ENCODE results near the gene ARHGAP42.
"Not testable (repeated sequence)": the region's sequence is repeated elsewhere in the genome, so short reads cannot be mapped to it uniquely, and the experiment has no call there.

The ARHGAP42 gene

GRCh38 chr11:100727410-100727809 is 40.3 kb downstream of the ARHGAP42 start:
- DNase-seq = no peak

DNA sequence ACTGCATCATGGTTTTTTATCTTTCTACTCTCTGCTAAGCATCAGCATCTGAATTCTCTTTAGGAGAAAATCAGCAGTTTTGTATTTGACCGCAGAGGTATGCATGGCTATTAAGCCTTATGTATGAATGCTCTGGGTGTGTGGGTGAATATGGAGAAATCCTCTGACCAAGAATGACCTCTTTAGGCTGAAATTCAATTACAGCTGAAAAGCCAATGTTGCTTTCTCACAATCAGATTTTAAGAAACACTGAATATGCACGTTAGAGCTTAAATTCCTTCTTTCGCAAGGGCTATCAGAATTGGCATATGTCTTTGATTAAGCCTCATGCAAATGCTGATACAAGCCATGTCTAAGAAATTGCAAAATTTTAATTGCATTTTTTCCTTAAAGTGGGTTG is 43.2 kb downstream of the ARHGAP42 start:
- no peak for DNase-seq

GRCh38 chr11:100731471-100731870 is 44.4 kb downstream of the ARHGAP42 start:
- peak; percentile 23 for DNase-seq

DNA sequence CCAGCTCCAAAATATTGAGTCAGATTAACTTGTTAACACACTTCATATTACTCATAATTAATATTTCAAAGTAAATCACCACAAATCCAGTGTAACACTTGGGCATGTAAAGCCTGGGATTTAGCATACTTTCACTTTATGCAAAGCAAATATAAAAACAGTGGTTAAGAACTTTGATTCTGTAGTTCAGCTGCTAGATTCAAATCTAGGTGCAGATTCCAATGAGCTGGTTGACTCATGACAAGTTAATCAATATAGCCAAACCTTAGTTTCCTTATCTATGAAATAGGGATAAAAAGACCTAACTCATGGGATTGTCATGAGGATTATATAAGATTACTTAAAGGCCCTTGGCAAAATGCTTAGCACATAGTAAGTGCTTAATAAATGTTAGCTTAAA is 45.9 kb downstream of the ARHGAP42 start:
- DNase-seq = no peak

DNA sequence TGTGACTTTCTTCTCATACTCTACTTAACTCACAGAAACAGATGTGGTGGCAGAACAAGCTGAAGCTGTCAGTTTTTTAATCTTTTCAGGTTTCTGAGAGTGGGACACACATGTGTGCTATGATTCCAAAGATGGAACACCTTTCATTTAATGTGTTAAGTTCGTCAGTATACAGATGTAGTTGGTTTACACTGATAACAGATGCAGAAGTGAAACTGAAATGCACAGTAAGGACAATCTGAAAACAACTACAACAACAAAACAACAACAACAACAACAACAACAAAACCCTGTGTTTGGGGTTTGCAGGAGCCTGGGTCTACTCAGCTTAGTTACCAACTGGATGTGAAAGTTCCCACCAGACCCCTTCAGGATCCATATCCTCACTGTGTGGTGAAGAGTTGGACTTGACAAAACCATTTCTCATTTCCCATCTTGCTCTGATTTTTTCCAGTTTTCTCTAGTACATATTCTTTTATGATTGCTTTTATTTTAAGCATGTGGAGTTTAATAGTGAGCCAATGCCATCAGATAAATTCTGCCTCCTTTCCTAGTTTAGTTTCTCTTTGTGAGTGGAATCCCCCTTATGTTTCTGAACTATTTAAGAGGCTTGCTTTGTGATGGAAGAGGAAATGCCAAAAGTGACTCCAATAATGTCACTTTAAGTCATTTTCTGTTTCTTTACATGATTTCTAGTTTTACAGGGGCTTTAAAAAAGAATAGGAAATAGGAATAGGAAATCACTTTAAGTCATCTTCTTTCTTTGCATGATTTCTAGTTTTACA is 47.8 kb downstream of the ARHGAP42 start:
- no peak for DNase-seq

GRCh38 chr11:100735949-100736675 is 49.0 kb downstream of the ARHGAP42 start:
- no peak for DNase-seq

- DNase-seq = no peak
Measured at GRCh38 chr11:100738701-100739270, 51.7 kb downstream of the ARHGAP42 start.

- no peak for DNase-seq
Measured at GRCh38 chr11:100739666-100740065, 52.6 kb downstream of the ARHGAP42 start.

GRCh38 chr11:100740440-100740839 is 53.4 kb downstream of the ARHGAP42 start:
- no peak for DNase-seq

GRCh38 chr11:100741866-100742625 is 55.0 kb downstream of the ARHGAP42 start:
- no peak for DNase-seq

- no peak for DNase-seq
Measured at GRCh38 chr11:100746448-100746847, 59.4 kb downstream of the ARHGAP42 start.

- DNase-seq = no peak
Measured at GRCh38 chr11:100748153-100748552, 61.1 kb downstream of the ARHGAP42 start.

DNA sequence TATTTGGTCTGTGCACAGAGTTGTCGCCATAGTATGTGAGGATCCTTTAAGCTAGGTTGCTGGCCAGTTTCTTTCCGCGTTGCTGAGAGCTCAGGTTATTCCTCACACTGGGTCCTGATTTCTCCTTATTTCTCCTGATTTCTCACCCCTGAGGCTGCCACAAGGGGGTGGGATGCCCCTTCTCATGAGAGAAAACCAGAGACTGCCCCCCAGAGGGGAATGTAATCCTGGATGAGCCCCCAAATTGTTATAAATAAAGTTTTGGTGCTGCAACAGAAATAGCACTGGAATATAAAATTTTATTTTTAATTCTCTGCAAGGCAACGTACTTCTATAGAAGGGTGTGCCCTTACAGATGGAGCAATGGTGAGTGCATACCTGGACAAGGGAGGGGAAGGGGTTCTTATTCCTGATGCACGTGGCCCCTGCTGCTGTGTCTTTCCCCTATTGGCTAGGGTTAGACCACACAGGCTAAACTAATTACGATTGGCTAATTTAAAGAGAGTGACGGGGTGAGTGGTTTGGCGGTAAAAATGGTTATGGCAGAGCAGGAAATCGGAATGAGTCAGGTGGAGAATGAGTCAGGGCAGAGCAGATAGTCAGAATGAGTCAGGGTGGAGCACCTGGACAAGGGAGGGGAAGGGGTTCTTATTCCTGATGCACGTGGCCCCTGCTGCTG is 62.9 kb downstream of the ARHGAP42 start:
- DNase-seq = not testable (repeated sequence)

- not testable (repeated sequence) for DNase-seq
Measured at GRCh38 chr11:100750566-100750891, 63.4 kb downstream of the ARHGAP42 start.

DNA sequence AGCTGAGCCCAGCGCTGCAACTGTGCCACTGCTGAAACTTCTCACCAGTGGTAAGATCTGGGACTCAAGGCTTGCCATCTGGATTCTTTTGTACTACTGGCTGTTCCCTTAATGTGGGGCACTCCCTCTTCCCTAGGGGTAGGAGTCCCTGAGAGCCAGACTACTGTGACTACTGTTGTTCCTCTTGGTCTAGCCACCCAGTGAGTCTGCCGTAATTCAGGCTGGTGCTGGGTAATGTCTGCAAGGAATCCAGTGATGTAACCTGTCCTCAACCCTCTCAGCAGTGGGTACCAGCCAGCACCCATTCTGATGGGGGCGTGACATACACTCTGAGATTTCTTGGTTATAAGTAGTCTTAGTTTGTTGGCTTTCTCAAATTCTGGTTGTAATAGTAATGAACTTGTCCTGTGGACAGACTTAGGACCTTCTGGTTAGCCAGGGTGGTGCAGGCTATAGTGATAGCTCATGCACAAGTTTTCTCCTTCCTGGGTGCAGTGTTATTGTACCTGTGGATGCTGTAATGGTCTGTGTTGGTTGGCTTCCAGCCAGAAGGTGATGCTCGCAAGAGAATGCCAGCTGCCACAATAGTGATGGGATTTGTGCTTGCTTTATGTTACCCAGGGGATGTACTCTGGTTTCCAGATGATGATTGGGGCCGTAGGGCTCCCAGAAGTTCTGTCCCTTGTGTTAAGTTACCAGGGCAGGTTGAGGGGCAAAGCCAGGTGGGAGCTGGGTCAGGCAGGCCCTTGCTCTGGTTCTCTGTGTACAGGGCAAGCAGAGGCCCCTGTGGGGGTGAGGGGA is 65.5 kb downstream of the ARHGAP42 start:
- peak; percentile 80 for DNase-seq

- no peak for DNase-seq
Measured at GRCh38 chr11:100753172-100753543, 66.1 kb downstream of the ARHGAP42 start.

DNA sequence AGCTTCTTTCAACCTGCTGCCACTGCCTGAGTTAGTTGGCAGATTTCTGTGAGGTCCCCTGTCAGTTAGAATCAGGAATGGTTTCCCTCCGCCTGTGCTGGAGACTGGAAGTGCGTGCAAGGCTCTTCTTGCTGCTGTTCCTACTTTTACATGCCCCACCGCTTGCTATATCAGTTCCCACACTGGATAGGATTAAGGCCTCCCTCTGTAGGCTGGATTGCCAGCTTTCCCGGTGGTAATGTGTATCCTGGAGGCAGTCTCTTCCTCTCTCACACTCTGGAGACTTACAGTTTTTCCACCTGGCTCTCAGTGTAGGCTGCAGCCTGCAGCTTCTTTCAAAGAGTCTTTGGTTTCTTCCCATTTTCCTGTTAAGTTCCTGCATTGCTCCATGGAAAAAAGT is 66.5 kb downstream of the ARHGAP42 start:
- DNase-seq = no peak

- DNase-seq = no peak
Measured at GRCh38 chr11:100756559-100756958, 69.5 kb downstream of the ARHGAP42 start.

DNA sequence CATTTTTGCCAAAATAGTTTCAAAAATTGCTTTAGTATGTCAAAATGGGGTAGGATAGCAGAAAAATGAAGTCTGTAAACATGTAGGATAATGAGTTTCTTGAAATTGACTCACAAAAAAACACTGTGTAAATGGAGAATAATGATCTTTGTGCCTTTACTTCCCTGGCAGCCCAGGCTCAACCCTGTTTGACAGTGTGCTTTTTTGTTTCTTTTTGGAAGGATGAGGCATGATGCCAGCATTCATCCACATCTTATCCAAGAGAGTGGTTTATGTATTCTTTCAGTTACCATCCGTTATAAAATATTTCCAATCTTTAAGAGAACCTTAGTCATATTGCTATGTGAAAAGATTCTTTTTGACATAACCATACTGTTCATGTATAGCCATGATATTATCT is 70.6 kb downstream of the ARHGAP42 start:
- no peak for DNase-seq

GRCh38 chr11:100759106-100759505 is 72.0 kb downstream of the ARHGAP42 start:
- no peak for DNase-seq

DNA sequence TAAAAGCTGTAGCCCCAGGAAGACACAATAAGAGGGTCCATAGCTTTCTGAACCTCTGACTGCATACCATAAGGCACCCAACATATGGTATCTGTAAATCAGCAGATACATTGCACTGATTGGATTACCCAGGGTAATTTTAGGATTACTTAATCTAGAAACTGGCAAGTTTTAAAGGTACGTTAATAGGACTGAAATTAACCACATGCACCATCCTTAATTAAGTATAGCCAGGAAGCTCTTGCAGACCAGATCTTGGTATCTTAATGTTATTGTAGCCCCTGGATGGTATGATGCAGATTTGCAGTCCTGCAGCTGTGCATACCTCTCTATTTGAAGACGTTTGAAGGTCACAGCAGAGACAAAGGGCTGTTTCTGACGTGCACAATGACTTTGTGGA is 72.8 kb downstream of the ARHGAP42 start:
- DNase-seq = no peak

- no peak for DNase-seq
Measured at GRCh38 chr11:100760744-100761143, 73.7 kb downstream of the ARHGAP42 start.

All from NCI-H2171 (cell line).